Measurements from ENCODE around the gene PTGDR.

DNA sequence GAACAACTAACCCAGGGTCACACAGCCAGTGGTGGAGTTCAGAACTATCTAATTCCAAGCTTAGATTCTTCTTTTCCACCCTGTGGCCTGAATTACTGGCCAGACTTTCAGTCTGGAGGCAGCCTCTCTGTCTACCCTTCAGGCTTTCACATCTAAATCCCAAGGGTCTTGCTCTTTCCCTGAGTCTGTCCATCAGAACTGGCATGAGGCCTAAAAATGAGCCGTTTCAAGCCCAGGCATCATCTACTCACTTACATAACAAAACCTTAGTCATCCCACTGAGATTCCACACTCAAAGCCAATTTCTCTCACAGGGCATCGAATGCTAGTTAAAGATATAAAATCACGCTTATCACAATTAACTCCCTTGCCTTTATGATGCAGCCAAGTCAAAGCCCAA is 1.3 kb upstream of the PTGDR start:
- TF ChIP-seq, protein P1, sequence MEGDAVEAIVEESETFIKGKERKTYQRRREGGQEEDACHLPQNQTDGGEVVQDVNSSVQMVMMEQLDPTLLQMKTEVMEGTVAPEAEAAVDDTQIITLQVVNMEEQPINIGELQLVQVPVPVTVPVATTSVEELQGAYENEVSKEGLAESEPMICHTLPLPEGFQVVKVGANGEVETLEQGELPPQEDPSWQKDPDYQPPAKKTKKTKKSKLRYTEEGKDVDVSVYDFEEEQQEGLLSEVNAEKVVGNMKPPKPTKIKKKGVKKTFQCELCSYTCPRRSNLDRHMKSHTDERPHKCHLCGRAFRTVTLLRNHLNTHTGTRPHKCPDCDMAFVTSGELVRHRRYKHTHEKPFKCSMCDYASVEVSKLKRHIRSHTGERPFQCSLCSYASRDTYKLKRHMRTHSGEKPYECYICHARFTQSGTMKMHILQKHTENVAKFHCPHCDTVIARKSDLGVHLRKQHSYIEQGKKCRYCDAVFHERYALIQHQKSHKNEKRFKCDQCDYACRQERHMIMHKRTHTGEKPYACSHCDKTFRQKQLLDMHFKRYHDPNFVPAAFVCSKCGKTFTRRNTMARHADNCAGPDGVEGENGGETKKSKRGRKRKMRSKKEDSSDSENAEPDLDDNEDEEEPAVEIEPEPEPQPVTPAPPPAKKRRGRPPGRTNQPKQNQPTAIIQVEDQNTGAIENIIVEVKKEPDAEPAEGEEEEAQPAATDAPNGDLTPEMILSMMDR (conservative IDR thresholded peaks at IDR 0.05 in 1 of 2, IDR thresholded peaks at IDR 0.05 in 1 of 2; ENCODE audit: low read depth in 1 of 2, low read length in 2 of 2), result no peak
- no peak for TF ChIP-seq EZH2 (IDR thresholded peaks at IDR 0.05; ENCODE audit: low read length, missing control alignments)

All from fibroblast of lung (primary cell).